ENCODE data around the gene PRRT3. TPM values are rescaled to one million over a fixed set of nuclear protein-coding genes. Genes with fewer than 3 reads are reported as not detected.

Gene PRRT3
- total and polyA plus RNA-seq, 2 of the 13 experiments (the other 11 are each of a cell fraction or from before 2014, with no cell fraction given) = 0.22 to 0.44 TPM

DNA sequence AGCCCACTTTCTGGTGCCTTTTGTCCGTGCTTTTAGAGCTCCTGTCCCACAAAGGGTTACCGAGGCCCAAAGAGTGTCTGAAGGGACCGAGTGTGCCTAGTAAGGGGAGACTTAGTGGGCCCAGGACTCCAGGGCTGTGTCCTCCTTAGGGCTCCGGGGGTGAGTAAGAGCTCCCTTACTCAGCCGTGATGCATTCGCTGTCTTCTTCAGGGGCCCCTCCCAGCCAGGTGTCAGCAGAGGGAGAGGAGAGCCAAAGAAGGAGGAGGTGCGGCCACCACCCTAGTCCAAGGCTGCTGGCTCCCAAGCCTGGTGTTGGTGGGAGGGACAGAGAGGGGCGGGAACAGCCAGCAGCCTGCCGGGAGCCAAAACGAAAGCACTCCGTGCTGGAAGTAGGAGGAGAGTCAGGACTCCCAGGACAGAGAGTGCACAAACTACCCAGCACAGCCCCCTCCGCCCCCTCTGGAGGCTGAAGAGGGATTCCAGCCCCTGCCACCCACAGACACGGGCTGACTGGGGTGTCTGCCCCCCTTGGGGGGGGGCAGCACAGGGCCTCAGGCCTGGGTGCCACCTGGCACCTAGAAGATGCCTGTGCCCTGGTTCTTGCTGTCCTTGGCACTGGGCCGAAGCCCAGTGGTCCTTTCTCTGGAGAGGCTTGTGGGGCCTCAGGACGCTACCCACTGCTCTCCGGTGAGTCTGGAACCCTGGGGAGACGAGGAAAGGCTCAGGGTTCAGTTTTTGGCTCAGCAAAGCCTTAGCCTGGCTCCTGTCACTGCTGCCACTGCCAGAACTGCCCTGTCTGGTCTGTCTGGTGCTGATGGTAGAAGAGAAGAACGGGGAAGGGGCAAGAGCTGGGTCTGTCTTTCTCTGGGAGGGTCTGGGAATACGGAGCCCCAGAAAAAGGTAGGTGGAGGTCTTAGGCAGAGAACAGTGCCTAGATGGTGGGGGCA lies 35.2 kb downstream of the PRRT3 start, which contains the start of gene IL17RC (continued):
- TF ChIP-seq ZNF878 (CRISPR knock-in tag; IDR thresholded peaks at IDR 0.05) (no peak), ZBTB2 (CRISPR knock-in tag; IDR thresholded peaks at IDR 0.05; ENCODE audit: low read depth) (no peak), HNF1B (CRISPR knock-in tag; IDR thresholded peaks at IDR 0.05) (no peak)
- TF ChIP-seq, protein P1, sequence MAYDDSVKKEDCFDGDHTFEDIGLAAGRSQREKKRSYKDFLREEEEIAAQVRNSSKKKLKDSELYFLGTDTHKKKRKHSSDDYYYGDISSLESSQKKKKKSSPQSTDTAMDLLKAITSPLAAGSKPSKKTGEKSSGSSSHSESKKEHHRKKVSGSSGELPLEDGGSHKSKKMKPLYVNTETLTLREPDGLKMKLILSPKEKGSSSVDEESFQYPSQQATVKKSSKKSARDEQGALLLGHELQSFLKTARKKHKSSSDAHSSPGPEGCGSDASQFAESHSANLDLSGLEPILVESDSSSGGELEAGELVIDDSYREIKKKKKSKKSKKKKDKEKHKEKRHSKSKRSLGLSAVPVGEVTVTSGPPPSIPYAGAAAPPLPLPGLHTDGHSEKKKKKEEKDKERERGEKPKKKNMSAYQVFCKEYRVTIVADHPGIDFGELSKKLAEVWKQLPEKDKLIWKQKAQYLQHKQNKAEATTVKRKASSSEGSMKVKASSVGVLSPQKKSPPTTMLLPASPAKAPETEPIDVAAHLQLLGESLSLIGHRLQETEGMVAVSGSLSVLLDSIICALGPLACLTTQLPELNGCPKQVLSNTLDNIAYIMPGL (CRISPR knock-in tag; IDR thresholded peaks at IDR 0.05; ENCODE audit: borderline replicate concordance in 1 of 2, low read depth in 1 of 2) = peak in 1 of 2 experiments; percentile 59; a peak in 2 of 4 replicates

All from HepG2 (cell line).